HG02642 (cell line): ENCODE results near the gene MAPK10.
"Not testable (repeated sequence)": the region's sequence is repeated elsewhere in the genome, so short reads cannot be mapped to it uniquely, and the experiment has no call there.

Experiments used
- ATAC-seq: cut with Tn5 transposase; IDR thresholded peaks from one replicate; pipeline ENCODE4 v1.9.1; 2021; ENCODE audit warnings: mild to moderate bottlenecking; ENCODE audit not compliant: unreplicated experiment, poor library complexity

The MAPK10 gene

GRCh38 chr4:86344127-86344526, 15.7 kb downstream of the MAPK10 start:
- no peak for ATAC-seq

GRCh38 chr4:86338989-86339388, 20.9 kb downstream of the MAPK10 start:
- ATAC-seq: no peak

- no peak for ATAC-seq
Measured at GRCh38 chr4:86338521-86338920, 21.3 kb downstream of the MAPK10 start.

- ATAC-seq: no peak
Measured at GRCh38 chr4:86334020-86334750, 25.7 kb downstream of the MAPK10 start.

- no peak for ATAC-seq
Measured at GRCh38 chr4:86333236-86333635, 26.6 kb downstream of the MAPK10 start.

GRCh38 chr4:86330961-86331742, 28.7 kb downstream of the MAPK10 start:
- no peak for ATAC-seq

- ATAC-seq: not testable (repeated sequence)
Measured at GRCh38 chr4:86330411-86330810, 29.4 kb downstream of the MAPK10 start.

- no peak for ATAC-seq
Measured at GRCh38 chr4:86329431-86329830, 30.4 kb downstream of the MAPK10 start.

- ATAC-seq: no peak
Measured at GRCh38 chr4:86326400-86326799, 33.5 kb downstream of the MAPK10 start.

- ATAC-seq: no peak
Measured at GRCh38 chr4:86319390-86319789, 40.5 kb downstream of the MAPK10 start.

GRCh38 chr4:86315579-86315978, 44.3 kb downstream of the MAPK10 start:
- ATAC-seq: no peak

GRCh38 chr4:86313656-86314055, 46.2 kb downstream of the MAPK10 start:
- no peak for ATAC-seq

GRCh38 chr4:86307432-86307831, 52.4 kb downstream of the MAPK10 start:
- ATAC-seq: no peak

- ATAC-seq: no peak
Measured at GRCh38 chr4:86306816-86307215, 53.0 kb downstream of the MAPK10 start.

- ATAC-seq: no peak
Measured at GRCh38 chr4:86302830-86303229, 57.0 kb downstream of the MAPK10 start.

- ATAC-seq: no peak
Measured at GRCh38 chr4:86302251-86302650, 57.6 kb downstream of the MAPK10 start.

- no peak for ATAC-seq
Measured at GRCh38 chr4:86300516-86300915, 59.3 kb downstream of the MAPK10 start.

GRCh38 chr4:86296865-86297264, 63.0 kb downstream of the MAPK10 start:
- ATAC-seq: no peak

- ATAC-seq: no peak
Measured at GRCh38 chr4:86294883-86295282, 65.0 kb downstream of the MAPK10 start.

- ATAC-seq: no peak
Measured at GRCh38 chr4:86291180-86291579, 68.7 kb downstream of the MAPK10 start.

- ATAC-seq: no peak
Measured at GRCh38 chr4:86286726-86287125, 73.1 kb downstream of the MAPK10 start.

GRCh38 chr4:86283371-86283770, 76.5 kb downstream of the MAPK10 start:
- no peak for ATAC-seq
